HL-60 (cell line): ENCODE results near the gene PDE3A.

Experiments
- POLR2AphosphoS5 ChIP-seq: IDR thresholded peaks from 2 replicates; pipeline ENCODE4 v1.6.1; 2012; ENCODE audit warnings: low read depth
- TF ChIP-seq, protein P1 (sequence below): IDR thresholded peaks from 2 replicates; pipeline ENCODE4 v1.6.1; 2012; ENCODE audit warnings: low read depth; ENCODE audit not compliant: insufficient replicate concordance
- TF ChIP-seq, protein P2 (sequence below): IDR thresholded peaks from one replicate; pipeline ENCODE4 v1.5.1; 2011; ENCODE audit warnings: low read length, control low read depth, inconsistent platforms; ENCODE audit not compliant: insufficient read depth

DNA sequence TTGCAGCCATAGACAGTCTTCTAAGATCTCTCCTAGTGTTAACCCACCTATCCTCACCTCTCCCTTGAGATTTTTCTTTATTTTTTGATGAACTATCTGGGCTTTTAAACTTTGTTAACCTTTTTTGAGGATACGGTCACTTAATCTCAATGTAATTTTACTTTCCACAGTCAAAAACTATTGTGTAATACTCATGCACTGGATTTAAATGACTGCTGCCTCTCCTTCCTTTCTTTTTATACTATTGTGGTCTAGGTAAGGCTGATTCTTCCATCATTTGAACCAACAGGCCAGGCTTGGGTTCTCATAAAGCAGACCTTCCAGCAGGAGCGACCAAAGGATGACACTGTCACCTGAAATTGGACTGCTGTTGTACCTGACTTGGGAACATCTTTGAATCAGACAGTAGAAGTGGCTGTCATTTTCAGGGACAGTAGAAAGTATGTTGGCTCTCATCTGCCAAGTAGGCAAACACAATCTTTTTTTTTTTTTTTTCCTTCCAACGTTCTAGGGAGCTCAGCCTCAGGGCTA is 689 bp upstream of the PDE3A start:
- TF ChIP-seq, protein P1, sequence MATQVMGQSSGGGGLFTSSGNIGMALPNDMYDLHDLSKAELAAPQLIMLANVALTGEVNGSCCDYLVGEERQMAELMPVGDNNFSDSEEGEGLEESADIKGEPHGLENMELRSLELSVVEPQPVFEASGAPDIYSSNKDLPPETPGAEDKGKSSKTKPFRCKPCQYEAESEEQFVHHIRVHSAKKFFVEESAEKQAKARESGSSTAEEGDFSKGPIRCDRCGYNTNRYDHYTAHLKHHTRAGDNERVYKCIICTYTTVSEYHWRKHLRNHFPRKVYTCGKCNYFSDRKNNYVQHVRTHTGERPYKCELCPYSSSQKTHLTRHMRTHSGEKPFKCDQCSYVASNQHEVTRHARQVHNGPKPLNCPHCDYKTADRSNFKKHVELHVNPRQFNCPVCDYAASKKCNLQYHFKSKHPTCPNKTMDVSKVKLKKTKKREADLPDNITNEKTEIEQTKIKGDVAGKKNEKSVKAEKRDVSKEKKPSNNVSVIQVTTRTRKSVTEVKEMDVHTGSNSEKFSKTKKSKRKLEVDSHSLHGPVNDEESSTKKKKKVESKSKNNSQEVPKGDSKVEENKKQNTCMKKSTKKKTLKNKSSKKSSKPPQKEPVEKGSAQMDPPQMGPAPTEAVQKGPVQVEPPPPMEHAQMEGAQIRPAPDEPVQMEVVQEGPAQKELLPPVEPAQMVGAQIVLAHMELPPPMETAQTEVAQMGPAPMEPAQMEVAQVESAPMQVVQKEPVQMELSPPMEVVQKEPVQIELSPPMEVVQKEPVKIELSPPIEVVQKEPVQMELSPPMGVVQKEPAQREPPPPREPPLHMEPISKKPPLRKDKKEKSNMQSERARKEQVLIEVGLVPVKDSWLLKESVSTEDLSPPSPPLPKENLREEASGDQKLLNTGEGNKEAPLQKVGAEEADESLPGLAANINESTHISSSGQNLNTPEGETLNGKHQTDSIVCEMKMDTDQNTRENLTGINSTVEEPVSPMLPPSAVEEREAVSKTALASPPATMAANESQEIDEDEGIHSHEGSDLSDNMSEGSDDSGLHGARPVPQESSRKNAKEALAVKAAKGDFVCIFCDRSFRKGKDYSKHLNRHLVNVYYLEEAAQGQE: no peak
- TF ChIP-seq, protein P2, sequence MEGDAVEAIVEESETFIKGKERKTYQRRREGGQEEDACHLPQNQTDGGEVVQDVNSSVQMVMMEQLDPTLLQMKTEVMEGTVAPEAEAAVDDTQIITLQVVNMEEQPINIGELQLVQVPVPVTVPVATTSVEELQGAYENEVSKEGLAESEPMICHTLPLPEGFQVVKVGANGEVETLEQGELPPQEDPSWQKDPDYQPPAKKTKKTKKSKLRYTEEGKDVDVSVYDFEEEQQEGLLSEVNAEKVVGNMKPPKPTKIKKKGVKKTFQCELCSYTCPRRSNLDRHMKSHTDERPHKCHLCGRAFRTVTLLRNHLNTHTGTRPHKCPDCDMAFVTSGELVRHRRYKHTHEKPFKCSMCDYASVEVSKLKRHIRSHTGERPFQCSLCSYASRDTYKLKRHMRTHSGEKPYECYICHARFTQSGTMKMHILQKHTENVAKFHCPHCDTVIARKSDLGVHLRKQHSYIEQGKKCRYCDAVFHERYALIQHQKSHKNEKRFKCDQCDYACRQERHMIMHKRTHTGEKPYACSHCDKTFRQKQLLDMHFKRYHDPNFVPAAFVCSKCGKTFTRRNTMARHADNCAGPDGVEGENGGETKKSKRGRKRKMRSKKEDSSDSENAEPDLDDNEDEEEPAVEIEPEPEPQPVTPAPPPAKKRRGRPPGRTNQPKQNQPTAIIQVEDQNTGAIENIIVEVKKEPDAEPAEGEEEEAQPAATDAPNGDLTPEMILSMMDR: no peak
- no peak for TF ChIP-seq POLR2AphosphoS5
